GM18858 (cell line): ENCODE results near the gene CASKIN1.

Experiments
- ATAC-seq: cut with Tn5 transposase; IDR thresholded peaks from one replicate; pipeline ENCODE4 v1.9.1; 2021; ENCODE audit not compliant: unreplicated experiment

CASKIN1 gene

DNA sequence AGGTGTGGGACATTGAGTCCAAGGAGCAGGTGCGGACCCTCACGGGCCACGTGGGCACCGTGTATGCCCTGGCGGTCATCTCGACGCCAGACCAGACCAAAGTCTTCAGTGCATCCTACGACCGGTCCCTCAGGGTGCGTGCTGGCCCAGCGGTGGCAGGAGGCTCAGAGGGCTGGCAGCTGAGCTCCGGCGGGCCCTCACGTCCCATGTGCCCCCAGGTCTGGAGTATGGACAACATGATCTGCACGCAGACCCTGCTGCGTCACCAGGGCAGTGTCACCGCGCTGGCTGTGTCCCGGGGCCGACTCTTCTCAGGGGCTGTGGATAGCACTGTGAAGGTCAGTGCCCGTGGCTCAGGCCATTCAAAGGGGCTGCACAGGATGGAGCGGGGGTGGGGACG, 20.4 kb downstream of the CASKIN1 start:
- no peak for ATAC-seq

DNA sequence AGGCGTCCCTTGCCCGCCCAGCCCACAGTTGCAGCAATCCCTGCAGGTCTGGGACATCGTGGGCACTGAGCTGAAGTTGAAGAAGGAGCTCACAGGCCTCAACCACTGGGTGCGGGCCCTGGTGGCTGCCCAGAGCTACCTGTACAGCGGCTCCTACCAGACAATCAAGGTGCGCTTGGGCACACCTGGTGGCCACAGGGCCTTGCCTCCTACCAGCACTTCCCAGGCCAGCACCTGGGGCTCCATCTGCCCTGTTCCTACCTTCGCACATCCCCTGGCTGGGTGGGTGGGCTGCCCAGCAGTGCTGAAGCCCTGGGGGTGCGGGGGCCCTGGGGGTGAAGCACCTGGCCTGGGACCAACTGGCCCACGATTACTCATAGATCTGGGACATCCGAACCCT, 21.0 kb downstream of the CASKIN1 start:
- no peak for ATAC-seq

DNA sequence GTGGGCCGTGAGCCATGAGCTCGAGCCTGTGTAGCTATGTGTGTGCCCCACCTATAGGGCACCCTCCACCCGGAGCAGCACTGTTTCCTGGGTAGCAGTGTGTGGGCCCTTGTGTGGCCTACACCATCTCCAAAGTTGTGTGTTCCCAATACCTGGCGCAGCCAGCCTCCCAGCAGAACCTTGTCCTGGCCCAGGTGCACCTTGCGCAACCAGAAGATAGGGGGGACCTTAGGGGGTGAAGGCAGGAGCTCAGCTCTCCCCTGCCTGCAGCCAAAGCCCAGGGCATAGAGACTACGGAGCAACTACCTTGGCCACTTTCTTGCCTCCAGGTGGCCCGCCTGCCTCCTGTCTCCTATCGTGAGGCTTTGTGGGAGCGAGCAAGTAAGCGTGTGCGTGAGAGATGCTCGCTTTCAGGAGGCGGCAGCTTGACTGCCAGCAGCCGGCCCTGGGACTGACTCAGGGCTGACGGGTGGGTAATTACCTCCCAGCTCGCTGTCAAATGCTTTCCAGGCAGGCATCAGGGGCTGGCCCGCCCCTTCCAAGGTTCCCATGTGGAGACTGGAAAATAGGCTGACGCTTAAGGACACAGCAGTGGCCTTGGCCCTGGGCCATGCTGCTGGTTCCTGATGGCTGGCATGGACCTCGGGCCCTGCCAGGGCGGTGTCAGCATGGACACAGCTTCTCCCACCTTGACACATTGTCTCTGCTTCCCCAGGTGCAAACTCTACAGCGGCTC, 21.8 kb downstream of the CASKIN1 start:
- no peak for ATAC-seq

DNA sequence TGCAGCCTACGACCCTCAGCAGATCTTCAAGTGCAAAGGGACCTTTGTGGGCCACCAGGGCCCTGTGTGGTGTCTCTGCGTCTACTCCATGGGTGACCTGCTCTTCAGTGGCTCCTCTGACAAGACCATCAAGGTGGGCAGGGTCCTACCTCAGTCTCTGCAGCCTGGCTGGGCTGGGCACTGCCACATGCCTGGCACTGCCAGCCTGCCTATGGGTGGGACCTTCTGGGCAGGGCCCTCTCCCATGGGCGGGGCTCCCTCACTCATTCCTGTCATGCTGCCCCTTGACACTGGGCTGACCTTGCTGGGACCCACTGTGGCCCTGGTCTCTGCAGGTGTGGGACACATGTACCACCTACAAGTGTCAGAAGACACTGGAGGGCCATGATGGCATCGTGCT, 22.5 kb downstream of the CASKIN1 start:
- no peak for ATAC-seq

DNA sequence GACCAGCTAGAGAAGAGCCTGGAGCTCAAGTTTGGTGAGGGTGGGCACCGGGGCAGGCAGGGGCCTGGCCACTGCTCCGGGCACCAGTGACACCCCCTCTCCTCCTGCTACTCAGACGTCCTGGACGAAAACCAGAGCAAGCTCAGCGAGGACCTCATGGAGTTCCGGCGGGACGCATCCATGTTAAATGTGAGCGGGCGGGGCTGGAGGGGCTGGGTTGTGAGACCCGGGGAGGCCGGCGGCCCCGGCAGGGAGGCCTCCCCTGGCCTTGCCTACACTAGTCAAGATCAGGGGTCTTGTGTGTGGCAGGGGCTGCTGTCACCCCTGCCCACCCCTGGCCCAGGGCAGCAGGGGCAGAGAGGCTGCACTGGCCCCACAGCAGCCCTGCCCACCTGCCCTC, 23.0 kb downstream of the CASKIN1 start:
- no peak for ATAC-seq

DNA sequence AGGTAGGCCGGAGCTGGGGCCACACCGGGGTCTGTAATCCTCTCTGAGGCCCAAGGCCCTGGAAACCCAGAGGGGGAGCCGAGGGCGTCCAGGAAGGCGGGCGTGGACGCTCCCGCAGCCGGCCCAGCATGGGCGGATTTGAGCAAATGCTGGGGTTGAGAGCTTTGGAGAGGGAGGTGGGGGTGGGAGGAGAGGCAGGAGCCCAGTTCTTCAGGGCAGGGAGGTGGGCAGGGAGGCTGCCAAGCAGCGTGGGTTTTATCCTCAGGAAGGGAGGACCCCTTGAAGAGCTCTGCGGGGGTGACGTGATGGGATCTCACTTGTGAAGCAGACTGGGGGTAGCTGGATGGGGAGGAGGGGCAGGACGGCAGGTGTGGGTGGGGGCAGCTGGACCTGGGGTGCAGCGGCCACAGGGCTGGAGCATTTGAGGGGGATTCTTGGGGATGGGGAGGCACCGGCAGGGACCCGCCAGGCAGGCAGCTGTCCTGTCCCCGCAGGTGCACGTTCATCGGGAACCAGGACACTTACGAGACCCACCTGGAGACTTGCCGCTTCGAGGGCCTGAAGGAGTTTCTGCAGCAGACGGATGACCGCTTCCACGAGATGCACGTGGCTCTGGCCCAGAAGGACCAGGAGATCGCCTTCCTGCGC, 23.6 kb downstream of the CASKIN1 start:
- no peak for ATAC-seq

DNA sequence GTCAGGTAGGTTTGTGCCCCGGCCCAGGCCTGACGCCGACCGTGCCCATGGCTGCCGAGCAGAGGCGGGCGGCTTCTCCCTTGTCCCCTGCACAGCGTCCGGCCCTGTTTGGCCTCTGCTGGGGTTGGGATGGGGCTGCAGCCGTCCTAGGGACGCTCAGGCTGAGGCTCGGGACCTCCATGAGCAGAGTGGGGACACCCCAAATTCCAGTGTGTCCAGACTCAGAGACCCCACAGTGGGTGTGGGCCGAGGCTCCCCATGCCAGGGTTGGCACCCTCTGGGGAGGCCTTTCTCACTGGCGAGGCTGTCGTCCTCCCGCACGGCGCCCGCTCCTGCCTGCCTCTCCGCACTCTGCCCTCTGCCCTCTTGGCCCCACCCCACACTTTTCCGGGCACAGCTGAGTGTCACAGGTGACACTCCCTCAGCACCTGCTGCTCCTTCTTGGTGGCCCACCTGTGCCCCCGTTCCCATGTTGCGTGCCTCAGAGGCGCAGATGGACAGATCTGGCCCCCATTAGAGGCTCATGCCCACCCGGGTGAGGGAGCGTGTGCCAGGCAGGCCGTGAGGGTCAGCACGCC, 24.7 kb downstream of the CASKIN1 start:
- no peak for ATAC-seq

DNA sequence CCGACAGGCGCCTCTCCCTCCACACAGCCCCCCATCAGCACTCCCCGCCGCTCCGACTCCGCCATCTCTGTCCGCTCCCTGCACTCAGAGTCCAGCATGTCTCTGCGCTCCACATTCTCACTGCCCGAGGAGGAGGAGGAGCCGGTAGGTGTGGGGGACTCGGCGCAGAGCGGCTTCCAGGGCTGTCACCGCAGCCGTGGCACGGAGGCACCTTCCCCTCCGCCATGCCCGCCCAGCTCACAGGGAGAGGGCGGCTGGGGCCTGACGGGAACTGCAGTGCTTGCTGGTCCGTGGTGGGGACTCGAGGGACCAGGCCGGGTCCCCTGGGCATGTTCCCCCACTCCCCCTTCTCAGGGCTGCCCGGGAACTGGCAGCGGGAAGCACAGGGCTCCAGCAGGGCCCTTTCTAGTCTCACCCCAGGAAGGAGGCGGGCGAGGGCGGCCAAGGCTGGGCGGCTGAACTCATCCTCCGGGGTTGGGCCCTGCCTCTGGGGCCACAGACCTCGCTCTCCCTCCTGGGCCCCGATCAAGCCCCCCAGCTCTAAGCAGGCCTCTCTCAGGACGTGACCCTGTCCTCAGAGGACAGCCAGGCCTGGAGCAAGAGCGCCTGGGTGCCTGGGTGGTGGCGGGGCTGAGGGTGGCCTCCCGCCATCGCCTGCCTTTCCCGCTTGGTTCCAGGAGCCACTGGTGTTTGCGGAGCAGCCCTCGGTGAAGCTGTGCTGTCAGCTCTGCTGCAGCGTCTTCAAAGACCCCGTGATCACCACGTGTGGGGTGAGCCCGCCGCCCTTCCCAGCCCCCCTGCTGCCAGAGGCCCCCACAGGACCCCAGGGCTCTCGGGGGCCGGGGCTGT, 25.6 kb downstream of the CASKIN1 start:
- ATAC-seq, result no peak

DNA sequence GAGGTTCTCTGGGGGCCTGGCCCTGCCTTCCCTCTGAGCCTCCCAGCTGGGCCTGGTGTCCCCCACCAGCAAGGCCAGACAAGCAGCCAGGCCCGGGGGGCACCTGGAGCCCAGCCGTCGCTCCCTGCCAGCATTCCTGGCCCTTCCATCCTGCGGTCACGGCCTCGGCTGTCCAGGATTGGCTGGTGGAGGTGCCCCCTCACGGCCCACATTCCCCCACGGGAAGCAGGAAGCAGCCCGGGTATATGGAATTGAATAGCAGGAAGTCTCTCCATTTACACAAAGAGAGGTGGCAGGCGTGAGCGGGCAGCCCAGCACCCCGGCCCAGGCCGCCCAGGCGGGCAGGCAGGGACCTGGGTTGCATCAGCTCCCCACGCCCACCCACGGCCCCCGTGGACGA, 26.3 kb downstream of the CASKIN1 start:
- no peak for ATAC-seq

DNA sequence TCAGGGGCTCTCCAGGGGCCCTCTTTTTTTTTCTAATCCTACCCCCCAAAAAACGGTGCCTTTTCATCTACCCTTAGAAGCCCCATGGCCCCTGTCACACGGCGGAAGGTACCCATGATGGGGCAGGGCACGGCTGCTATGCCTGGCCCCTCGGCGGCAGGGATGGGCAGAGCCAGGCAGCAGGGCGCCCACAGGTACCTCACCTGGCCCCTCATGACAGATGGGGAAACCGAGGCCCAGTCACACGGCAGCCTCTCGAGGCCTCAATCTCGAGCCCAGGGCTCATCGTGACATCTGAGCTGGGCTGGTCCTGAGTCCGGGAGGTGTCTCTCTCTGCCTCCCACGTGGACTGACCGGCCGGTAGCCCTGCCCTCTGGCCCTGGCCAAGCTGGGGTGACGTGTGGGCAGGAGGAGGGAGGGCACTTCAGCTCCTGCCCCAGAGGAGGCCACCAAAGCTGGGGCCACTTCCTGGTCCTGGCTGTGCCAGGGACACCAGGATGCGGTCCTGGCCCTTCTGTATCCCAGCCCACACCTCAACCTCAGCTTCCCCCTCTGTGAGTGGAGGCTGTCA, 29.3 kb downstream of the CASKIN1 start:
- no peak for ATAC-seq

DNA sequence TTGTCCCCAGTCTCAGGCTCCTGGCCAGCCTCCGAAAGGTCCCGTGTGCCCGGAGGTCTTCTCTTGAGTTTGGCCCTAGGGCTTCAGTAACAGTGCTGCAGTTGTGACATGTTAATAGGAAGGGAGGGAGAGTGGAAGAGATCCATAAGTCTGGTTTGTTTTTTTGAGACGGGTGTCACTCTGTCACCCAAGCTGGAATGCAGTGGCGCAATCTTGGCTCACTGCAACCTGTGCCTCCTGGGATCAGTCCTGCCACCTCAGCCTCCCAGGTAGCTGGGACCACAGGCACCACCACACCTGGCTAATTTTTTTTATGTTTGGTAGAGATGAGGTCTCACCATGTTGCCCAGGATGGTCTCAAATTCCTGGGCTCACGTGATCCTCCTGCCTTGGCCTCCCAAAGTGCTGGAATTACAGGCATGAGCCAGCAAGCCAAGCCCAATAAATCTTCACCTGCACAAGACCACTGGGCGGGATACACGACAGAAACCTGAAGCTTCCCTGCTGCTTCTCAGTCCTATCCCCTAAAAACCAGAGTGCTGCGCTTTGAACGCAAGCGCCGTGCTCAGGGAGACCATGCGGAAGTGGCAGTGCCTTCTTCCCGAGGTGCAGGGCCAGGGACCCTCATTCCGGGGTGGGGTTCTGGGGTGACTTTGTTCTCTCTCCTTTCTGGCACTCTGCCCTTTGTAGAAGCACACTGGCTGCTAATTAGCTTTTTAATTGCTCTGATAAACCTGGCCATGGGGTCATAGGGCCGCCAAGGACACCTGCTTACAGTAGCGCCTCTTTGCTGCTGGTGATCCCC, 29.9 kb downstream of the CASKIN1 start:
- no peak for ATAC-seq

DNA sequence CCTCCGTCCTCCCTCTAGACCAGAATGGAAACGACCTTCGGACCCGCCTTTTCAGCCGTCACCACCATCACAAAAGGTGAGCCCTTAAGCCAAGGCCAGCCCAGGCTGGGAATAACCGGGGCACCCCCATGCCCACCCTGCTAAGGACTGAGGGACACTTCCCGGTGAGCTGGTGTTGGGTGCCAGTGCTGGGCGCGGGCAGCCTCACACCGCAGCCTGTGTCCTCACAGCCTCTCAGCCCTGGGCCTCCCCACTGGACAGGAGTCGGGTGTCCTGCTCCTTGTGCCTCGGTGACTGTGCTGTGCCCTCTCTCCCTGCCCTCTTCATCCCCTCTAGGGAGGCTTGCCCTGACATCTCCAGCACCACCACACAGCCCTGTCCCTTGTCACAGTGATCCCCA, 30.5 kb downstream of the CASKIN1 start:
- ATAC-seq, result no peak

DNA sequence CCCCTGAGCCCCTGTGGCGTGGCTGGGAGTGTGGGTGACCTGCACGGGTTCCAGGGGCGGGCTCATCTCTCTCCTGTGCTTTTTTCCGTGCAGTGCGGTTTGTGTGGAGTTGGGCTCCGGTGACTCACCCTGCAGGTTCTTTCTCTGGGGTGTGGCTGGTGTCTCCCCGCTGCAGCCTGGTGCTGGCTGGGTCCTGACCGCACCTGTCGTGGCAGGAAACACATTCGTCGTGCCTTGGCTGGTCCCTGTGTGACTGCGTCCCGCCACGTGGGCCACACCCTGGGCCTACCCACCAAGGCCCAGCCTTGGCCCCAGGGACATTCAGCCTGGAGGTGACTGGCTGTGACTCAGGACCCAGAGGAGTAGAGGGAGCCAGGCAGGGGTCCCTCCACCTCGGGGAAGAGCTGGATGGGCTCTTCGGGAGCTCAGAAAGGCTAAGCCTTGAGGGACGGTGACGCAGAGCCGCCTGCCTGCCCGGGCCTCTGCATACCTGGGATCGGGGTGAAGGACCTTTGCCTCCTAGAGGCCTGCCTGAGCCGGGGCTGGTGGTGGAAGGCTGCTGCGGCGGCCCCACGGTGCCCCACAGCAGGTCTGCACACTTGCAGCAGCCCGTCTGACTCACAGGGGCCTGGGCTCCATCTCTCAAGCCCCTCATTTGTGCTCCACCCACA, 33.1 kb downstream of the CASKIN1 start:
- no peak for ATAC-seq

DNA sequence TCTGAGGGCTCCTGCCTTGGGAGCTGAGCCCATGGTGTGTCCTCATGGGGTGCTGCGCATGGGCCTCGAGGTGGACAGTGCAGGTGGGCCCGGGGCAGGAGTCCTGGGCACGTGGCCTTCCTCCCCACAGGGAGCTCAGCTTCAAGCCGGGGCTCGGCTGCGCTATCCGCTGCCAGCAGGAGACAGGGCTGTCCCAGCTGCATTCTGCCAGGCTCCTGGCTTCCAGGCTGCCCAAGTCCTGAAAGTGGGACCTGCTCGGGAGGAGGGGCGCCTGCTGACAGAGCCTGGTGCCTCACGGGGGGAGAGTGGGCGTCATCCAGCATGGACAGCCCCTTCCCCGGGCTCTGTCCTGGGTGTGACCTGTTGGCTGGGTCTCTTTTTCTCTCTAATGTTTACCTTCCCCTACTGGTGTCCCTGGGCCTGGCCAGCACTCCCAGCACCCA, 33.7 kb downstream of the CASKIN1 start:
- ATAC-seq, result no peak

DNA sequence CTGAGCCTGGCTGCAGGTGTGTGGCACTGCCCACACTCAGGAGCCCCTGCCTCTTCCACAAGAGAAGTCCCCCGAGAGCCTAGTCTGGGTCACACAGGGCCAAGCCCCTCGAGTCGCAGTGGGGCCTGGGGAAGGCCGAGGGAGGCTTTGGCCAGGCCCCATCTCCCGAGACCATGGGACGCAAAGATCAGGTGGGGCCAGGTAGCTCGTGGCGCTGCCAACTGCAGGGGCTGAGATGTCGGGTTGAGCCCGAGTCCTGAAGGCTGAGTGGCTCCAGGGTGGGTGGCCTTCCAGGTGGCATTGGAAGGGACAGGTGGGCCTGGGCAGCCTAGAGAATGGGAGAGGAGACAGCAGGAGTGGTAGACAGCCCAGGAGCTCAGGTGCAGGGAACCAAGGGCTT, 34.5 kb downstream of the CASKIN1 start:
- no peak for ATAC-seq

DNA sequence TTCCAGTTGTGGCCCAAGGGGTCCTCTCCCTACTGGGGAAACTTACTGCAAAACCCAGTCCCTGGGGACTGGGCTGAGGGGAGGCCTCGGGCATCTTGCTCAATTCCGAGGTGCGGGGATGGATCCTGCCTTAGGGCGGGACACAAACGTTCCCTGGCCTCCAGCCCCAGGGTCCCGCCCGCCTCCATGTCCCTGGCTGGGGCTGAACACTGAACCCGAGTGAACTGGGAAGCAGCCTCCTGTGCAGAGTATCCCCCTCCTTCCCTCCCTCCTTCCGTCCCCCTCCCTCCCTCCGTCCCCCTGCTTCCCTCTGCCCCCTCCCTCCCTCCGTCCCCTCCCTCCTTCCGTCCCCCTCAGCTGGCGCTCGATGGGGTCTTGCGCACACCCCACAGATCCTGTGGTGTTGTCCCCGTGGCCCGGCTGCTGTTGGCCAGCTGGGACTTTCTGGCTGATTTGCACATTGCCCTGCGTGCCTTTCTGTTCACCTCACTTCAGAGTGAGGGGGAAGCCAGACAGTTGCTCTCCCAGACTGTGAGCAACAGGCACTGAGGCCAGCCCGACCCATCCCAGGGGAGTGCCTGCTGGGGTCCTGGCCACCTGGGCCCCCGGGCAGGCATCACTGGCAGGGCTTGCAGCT, 35.4 kb downstream of the CASKIN1 start:
- no peak for ATAC-seq

DNA sequence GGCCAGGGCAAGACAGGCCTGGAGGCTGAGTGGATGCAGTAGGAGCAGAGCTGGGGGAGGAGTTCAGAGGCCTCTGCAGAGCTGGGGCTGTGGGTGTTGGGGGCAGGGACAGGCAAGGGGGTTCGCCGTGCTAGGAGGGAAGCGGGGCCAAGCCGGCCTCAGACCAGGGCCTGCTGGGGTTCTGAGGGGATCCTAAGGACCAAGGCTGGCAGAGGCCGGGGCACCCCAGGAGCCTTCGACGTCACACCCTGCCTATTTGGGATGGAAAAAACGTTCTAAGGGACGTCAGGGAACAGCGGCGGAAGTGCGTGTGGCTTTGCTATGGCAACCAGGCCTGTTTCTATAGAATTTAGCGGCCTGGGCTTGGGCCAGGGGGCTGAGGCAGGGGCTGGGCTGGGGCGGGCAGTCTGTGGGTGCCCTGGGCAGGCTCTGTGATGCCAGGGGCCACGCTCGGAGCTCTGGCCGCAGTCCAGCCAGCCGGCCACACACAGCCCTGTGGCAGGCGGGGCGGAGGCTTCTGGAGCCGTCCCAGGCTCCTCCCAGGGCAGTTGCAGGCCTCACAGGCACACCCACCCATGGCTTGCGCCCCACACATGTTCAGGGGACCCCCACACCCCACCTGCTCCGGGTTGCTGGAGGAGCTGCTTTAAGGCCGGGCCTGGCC, 37.1 kb downstream of the CASKIN1 start:
- no peak for ATAC-seq

DNA sequence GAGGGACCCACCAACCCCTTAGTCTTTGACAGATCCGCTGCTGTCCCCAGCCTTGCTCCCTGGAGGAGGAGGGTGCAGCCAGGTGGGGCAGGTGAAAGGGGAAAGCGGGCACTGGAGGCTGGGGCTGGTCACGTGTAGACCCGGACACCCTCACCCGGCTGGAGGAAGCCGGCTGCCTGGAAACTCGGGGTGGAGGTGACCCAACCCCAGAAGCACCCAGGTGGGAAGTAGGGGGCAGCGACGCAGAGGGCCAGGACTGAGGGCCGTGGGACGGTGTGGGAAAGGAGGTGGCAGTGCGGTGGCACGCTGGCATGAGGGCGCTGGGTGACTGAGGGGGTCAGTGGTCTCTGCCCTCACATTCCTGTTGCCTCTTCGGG, 38.2 kb downstream of the CASKIN1 start:
- no peak for ATAC-seq
